ENCODE results near the gene AP1S2. TPM values are rescaled to one million over a fixed set of nuclear protein-coding genes. Genes with fewer than 3 reads are reported as not detected.
A peak's percentile ranks its signal among the peaks of the same experiment; 100 is the strongest.

The AP1S2 gene
- total RNA-seq, 1 donor from 2014 or later = 35.6 TPM

GRCh38 chrX:15815779-15816437 lies 38.7 kb downstream of the AP1S2 start:
- peak; percentile 39 for TF ChIP-seq CTCF (IDR thresholded peaks at IDR 0.05; ENCODE audit: unreplicated experiment)
- no peaks in the 10 kb centered on the region for H3K9me3 Mint-ChIP-seq
- H3K36me3 Mint-ChIP-seq = peaks cover 23% of the 10 kb centered on the region
- no peak overlapping the region for H3K4me3 Mint-ChIP-seq
- no peak for DNase-seq (ENCODE audit: low spot score in 2 of 2, unreplicated experiment in 2 of 2)
- H3K27me3 Mint-ChIP-seq (ENCODE audit: low read depth) = no peaks in the 10 kb centered on the region
- peaks cover 2% of the 10 kb centered on the region for H3K4me1 Mint-ChIP-seq
- H3K27ac Mint-ChIP-seq = peak overlapping the region; percentile 17

- Mint-ChIP-seq H3K36me3 (peaks cover 23% of the 10 kb centered on the region), H3K27ac (no peak overlapping the region)
Measured at GRCh38 chrX:15814771-15815365, 39.7 kb downstream of the AP1S2 start.

GRCh38 chrX:15813416-15813815 lies 41.2 kb downstream of the AP1S2 start:
- peaks cover 2% of the 10 kb centered on the region for H3K4me1 Mint-ChIP-seq
- no peaks in the 10 kb centered on the region for H3K9me3 Mint-ChIP-seq
- no peaks in the 10 kb centered on the region for H3K27me3 Mint-ChIP-seq (ENCODE audit: low read depth)
- no peak for TF ChIP-seq CTCF (IDR thresholded peaks at IDR 0.05; ENCODE audit: unreplicated experiment)
- no peak overlapping the region for H3K4me3 Mint-ChIP-seq
- H3K27ac Mint-ChIP-seq = no peak overlapping the region
- peaks cover 31% of the 10 kb centered on the region for H3K36me3 Mint-ChIP-seq
- no peak for DNase-seq (ENCODE audit: low spot score in 2 of 2, unreplicated experiment in 2 of 2)

More at GRCh38 chrX:15814771-15815365, 39.7 kb downstream of the AP1S2 start:
- Mint-ChIP-seq H3K27me3 (ENCODE audit: low read depth) (no peaks in the 10 kb centered on the region), H3K4me1 (peaks cover 2% of the 10 kb centered on the region), H3K9me3 (no peaks in the 10 kb centered on the region), H3K4me3 (no peak overlapping the region)
- no peak for TF ChIP-seq CTCF (IDR thresholded peaks at IDR 0.05; ENCODE audit: unreplicated experiment)
- no peak for DNase-seq (ENCODE audit: low spot score in 2 of 2, unreplicated experiment in 2 of 2)

GRCh38 chrX:15812192-15812938 lies 42.2 kb downstream of the AP1S2 start:
- Mint-ChIP-seq H3K9me3 (no peaks in the 10 kb centered on the region), H3K4me3 (no peak overlapping the region), H3K27me3 (ENCODE audit: low read depth) (no peaks in the 10 kb centered on the region), H3K27ac (no peak overlapping the region), H3K36me3 (peaks cover 33% of the 10 kb centered on the region), H3K4me1 (peaks cover 2% of the 10 kb centered on the region)
- no peak for TF ChIP-seq CTCF (IDR thresholded peaks at IDR 0.05; ENCODE audit: unreplicated experiment)
- DNase-seq (ENCODE audit: low spot score in 2 of 2, unreplicated experiment in 2 of 2) = no peak

- peaks cover 51% of the 10 kb centered on the region for H3K36me3 Mint-ChIP-seq
- TF ChIP-seq CTCF (IDR thresholded peaks at IDR 0.05; ENCODE audit: unreplicated experiment) = no peak
- no peak overlapping the region for H3K27ac Mint-ChIP-seq
- no peak for DNase-seq (ENCODE audit: low spot score in 2 of 2, unreplicated experiment in 2 of 2)
- no peaks in the 10 kb centered on the region for H3K27me3 Mint-ChIP-seq (ENCODE audit: low read depth)
- H3K4me3 Mint-ChIP-seq = no peak overlapping the region
- H3K4me1 Mint-ChIP-seq = no peaks in the 10 kb centered on the region
- H3K9me3 Mint-ChIP-seq = no peaks in the 10 kb centered on the region
Measured at GRCh38 chrX:15808254-15808653, 46.4 kb downstream of the AP1S2 start.
